Adrenal gland (tissue), 12 donors: ENCODE data around the gene STK31. TPM values are rescaled to one million over a fixed set of nuclear protein-coding genes. Genes with fewer than 3 reads are reported as not detected.
"Not testable (repeated sequence)": the region's sequence is repeated elsewhere in the genome, so short reads cannot be mapped to it uniquely, and the experiment has no call there.

Experiments used
- DNase-seq, 7 donors: peaks; one replicate each; pipeline ENCODE4 v3.0.0-alpha.2; 2019 to 2020
- H3K27ac ChIP-seq, 5 donors: fragments of 200-600 bp; sonication (generic) in 4 of 5; 1 replicate in 3 of 5; 2 replicates in 2 of 5; pipeline versions ENCODE4 v1.5.1 to v1.8.0; 2016 to 2020; ENCODE audit warnings: mild to moderate bottlenecking in 1 of 5
- H3K27me3 ChIP-seq: fragments of 200-600 bp; 2 replicates; pipeline ENCODE4 v1.8.0; 2021
- H3K36me3 ChIP-seq, 2 donors: fragments of 200-600 bp; replicated peaks in 1 of 2; 1 replicate in 1 of 2; 2 replicates in 1 of 2; pipeline versions ENCODE4 v1.5.1 to v1.8.0; 2018 to 2022
- H3K4me1 ChIP-seq, 2 donors: fragments of 200-600 bp; replicated peaks in 1 of 2; 1 replicate in 1 of 2; 2 replicates in 1 of 2; pipeline versions ENCODE4 v1.5.1 to v1.8.0; 2018 to 2021
- H3K4me3 ChIP-seq, 4 donors: fragments of 200-600 bp; sonication (generic) in 3 of 4; one replicate each; pipeline ENCODE4 v1.5.1; 2016 to 2018
- H3K9me3 ChIP-seq, 3 donors: fragments of 200-600 bp; sonication (generic) in 1 of 3; replicated peaks in 1 of 3; 1 replicate in 2 of 3; 2 replicates in 1 of 3; pipeline versions ENCODE4 v1.5.1 to v1.8.0; 2016 to 2021
- POLR2A ChIP-seq, 2 donors: fragments of 450-650 bp; IDR thresholded peaks; one replicate each; pipeline ENCODE4 v1.6.1; 2017; ENCODE audit warnings: antibody characterized with exemption in 2 of 2, mild to moderate bottlenecking in 2 of 2, moderate library complexity in 1 of 2
- WGBS, 4 donors: extraction: QIAGEN DNeasy Blood & Tissue Kit in 2 of 4; methylation state at CpG; one replicate each; pipeline versions ENCODE4 v1.1.5 to v1.1.7; 2013 to 2017; 5-methylcytosine and 5-hydroxymethylcytosine counted together
- intact Hi-C, 2 donors: fragments of 100-400 bp; cut with DNase I; formaldehyde crosslinking; loops; one replicate each; pipeline versions ENCODE4 v1.14.1 to v1.15.0; 2022 to 2023
- polyA plus RNA-seq, 3 donors: library from polyadenylated mRNA; stranded (reverse); fragments of 200-250 nt in 2 of 3; fragments of 350-450 nt in 1 of 3; fragmentation: Illumina TruSeq in 1 of 3; extraction: RNeasy Lipid Tissue Mini Kit (QIAGEN cat#74804) in 1 of 3; gene quantifications; one replicate each; pipeline ENCODE4 v1.2.3, GENCODE V29; 2013 to 2014
- total RNA-seq, 9 donors: library from RNA; depleted of rRNA in 4 of 9; stranded (reverse); fragments of >200 nt in 4 of 9; fragments of 120-200 nt in 1 of 9; fragmentation: NEBNext Ultra II Directional in 1 of 9; extraction: Animal tissue kit (Norgen Biotek cat#: 25700) in 1 of 9; gene quantifications; one replicate each; pipeline versions ENCODE4 v1.1.0 to v1.2.4, GENCODE V29; 2013 to 2023
- TF ChIP-seq, protein P1 (sequence below), 6 experiments: fragments of 450-650 bp in 4 of 6; fragments of 200-600 bp in 2 of 6; sonication (generic) in 1 of 6; IDR thresholded peaks; 1 replicate in 5 of 6; 2 replicates in 1 of 6; pipeline versions ENCODE4 v1.5.1 to v1.8.0; 2016 to 2021; ENCODE audit warnings: antibody characterized with exemption in 6 of 6, mild to moderate bottlenecking in 2 of 6, moderate library complexity in 1 of 6
- donor health status: healthy with polysubstance abuse.
- donor health status: Bipolar disorder and iron deficiency.
- donor health status: DM: yes; HTN: yes; CAD: no.
- donor health status: DM: no; HTN: no; CAD: no.
- donor health status: DM: no; HTN: no; CAD: no.
- donor health status: DM: yes; HTN: yes; CAD: no.

Gene STK31
- total and polyA plus RNA-seq, 12 donors: 0.22 to 0.78 (median 0.39) TPM; not detected in 4

DNA sequence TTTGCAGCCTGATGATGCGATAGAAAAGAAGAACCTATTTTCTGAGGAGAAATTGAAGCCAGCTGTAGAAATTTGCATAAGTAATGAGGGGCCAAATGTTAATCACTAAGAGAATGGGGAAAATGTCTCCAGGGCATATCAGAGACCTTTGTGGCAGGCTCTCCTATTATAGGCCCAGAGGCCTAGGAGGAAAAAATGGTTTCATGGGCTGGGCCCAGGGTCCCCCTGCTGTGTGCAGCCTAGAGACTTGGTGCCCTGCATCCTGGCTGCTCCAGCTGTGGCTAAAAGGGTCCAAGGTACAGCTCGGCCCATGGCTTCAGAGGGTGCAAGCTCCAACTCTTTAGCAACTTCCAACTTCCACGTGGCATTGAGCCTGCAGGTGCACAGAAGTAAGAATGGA is 123.4 kb downstream of the STK31 start:
- no peak overlapping the region for H3K4me3 ChIP-seq
- H3K4me1 ChIP-seq: no peaks in the 10 kb centered on the region
- intact Hi-C loops: no loop called here
- no peaks in the 10 kb centered on the region for H3K27me3 ChIP-seq
- WGBS, 4 donors: 84 to 93% (median 87%) methylated on average over 1 to 3 of the region's 3 CpGs
- no peak overlapping the region for H3K27ac ChIP-seq
- H3K36me3 ChIP-seq: no peaks in the 10 kb centered on the region
- TF ChIP-seq POLR2A (IDR thresholded peaks at IDR 0.05): no peak
- TF ChIP-seq, protein P1, sequence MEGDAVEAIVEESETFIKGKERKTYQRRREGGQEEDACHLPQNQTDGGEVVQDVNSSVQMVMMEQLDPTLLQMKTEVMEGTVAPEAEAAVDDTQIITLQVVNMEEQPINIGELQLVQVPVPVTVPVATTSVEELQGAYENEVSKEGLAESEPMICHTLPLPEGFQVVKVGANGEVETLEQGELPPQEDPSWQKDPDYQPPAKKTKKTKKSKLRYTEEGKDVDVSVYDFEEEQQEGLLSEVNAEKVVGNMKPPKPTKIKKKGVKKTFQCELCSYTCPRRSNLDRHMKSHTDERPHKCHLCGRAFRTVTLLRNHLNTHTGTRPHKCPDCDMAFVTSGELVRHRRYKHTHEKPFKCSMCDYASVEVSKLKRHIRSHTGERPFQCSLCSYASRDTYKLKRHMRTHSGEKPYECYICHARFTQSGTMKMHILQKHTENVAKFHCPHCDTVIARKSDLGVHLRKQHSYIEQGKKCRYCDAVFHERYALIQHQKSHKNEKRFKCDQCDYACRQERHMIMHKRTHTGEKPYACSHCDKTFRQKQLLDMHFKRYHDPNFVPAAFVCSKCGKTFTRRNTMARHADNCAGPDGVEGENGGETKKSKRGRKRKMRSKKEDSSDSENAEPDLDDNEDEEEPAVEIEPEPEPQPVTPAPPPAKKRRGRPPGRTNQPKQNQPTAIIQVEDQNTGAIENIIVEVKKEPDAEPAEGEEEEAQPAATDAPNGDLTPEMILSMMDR (IDR thresholded peaks at IDR 0.05): no peak
- H3K9me3 ChIP-seq: no peaks in the 10 kb centered on the region
- no peak for DNase-seq

DNA sequence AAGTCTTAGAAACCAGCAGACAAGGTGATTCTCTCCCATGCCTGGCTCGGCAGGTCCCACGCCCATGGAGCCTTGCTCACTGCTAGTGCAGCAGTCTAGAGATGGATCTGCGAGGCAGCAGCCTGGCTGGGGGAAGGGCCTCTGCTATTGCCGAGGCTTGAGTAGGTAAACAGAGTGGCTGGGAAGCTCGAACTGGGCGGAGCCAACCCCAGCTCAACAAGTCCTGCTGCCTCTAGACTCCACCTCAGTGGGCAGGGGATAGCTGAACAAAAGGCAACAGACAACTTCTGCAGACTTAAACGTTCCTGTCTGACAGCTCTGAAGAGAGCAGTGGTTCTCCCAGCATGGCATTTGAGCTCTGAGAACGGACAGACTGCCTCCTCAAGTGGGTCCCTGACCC is 134.8 kb downstream of the STK31 start:
- H3K27me3 ChIP-seq, H3K36me3 ChIP-seq, H3K9me3 ChIP-seq, H3K4me1 ChIP-seq, DNase-seq, H3K27ac ChIP-seq, intact Hi-C loops, H3K4me3 ChIP-seq: not testable (repeated sequence)
- WGBS, 4 donors: 71 to 76% (median 73%) methylated on average over 6 to 8 of the region's 8 CpGs; no CpG with 5 or more reads in 1 of the 4 donors

DNA sequence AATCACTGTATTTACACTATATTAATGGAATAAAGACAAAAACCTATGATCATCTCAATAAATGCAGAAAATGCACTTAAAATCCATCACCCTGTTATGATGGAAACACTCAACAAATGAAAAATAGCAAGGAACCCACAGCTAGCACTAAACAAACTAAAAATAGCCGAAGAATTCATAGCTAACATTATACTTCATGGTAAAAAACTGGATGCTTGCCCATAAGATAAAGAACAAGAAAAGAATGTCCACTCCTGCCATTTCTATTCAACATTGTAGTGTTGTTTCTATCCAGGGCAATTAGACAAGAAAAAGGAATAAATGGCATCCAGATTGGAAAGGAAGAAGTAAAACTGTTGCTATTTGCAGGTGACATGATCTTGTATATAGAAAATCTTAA is 142.1 kb downstream of the STK31 start:
- no peak for TF ChIP-seq POLR2A (IDR thresholded peaks at IDR 0.05)
- TF ChIP-seq, protein P1 (IDR thresholded peaks at IDR 0.05): no peak
- H3K36me3 ChIP-seq: no peaks in the 10 kb centered on the region
- H3K4me3 ChIP-seq: no peak overlapping the region
- no peaks in the 10 kb centered on the region for H3K27me3 ChIP-seq
- WGBS, 4 donors: 17 to 69% (median 53%) methylated on average over 1 of the region's 1 CpG
- H3K9me3 ChIP-seq: no peaks in the 10 kb centered on the region
- no peak for DNase-seq
- no peak overlapping the region for H3K27ac ChIP-seq
- H3K4me1 ChIP-seq: no peaks in the 10 kb centered on the region
- intact Hi-C loops: no loop called here

DNA sequence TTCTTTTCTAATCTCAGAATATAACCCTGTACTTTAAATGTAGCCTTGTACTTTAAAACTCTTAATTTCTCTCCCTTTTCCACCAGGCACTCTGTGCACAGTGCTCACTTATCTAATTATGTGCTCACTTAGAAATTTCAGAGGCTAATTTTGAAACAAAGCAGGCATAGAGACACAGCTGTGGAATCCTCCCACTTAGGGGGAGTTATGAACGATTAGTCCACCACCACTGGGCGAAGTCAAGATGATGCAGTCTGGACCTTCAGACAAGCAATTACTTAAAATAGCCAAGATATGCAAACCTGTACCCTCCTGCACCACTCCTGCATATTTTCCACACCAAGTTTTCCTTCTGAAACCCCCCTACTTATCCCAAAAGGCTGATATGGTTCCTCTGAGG is 143.0 kb downstream of the STK31 start:
- no peak overlapping the region for H3K27ac ChIP-seq
- TF ChIP-seq, protein P1 (IDR thresholded peaks at IDR 0.05): no peak
- TF ChIP-seq POLR2A (IDR thresholded peaks at IDR 0.05): no peak
- no peaks in the 10 kb centered on the region for H3K9me3 ChIP-seq
- no peaks in the 10 kb centered on the region for H3K4me1 ChIP-seq
- no peak for DNase-seq
- H3K4me3 ChIP-seq: no peak overlapping the region
- 61 to 70% (median 68%) methylated on average over 2 of the region's 2 CpGs for WGBS, 4 donors
- intact Hi-C loops: no loop called here
- H3K27me3 ChIP-seq: no peaks in the 10 kb centered on the region
- no peaks in the 10 kb centered on the region for H3K36me3 ChIP-seq

DNA sequence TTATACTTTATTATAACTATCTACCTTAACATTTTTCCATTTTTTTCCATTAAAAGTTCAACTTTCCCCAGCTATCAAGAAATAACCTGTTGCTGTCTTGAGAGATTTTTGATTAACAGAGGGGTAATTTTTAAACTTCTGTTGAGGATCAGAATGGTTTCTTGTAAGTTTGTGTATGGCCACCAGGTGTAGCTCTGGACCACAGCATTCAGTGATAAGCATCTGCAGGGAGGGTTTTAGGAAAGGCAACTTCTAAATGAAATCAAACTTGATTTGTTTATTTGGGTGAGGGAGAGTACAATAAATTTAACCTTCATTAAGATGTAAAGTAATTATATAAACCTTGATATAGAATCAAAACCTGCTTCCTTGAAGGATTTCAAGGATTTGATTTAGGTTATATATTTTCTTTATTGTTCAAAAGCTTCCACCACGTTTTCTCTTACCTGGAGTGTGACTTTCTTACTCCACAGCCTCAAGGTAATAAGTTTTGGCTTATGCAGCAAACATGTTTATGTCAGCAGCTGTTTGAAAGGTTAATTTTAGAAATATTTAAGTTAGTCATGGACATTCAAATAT is 153.3 kb downstream of the STK31 start:
- H3K4me3 ChIP-seq: no peak overlapping the region
- TF ChIP-seq, protein P1 (IDR thresholded peaks at IDR 0.05): peak in 3 of 6 experiments; percentile 37 to 40 (median 39)
- TF ChIP-seq POLR2A (IDR thresholded peaks at IDR 0.05): no peak
- no peaks in the 10 kb centered on the region for H3K9me3 ChIP-seq
- H3K4me1 ChIP-seq: no peaks in the 10 kb centered on the region
- no peak for DNase-seq
- H3K36me3 ChIP-seq: no peaks in the 10 kb centered on the region
- intact Hi-C loops: no loop called here
- no peak overlapping the region for H3K27ac ChIP-seq
- no peaks in the 10 kb centered on the region for H3K27me3 ChIP-seq
- WGBS, 4 donors: 39 to 53% (median 47%) methylated on average over 1 of the region's 1 CpG
